SK-N-SH (cell line): Measurements from ENCODE around the gene SMARCA2. TPM values are rescaled to one million over a fixed set of nuclear protein-coding genes. Genes with fewer than 3 reads are reported as not detected.

Experiments
- CTCF ChIA-PET: fragments of 300-600, 350-600 bp; formaldehyde crosslinking; extraction: SDS; loops from one replicate; lab custom pipeline; 2021; lab: Yijun Ruan, JAX
- POLR2A ChIA-PET: fragments of 350-600 bp; sonication (Branson Sonifier 250); formaldehyde crosslinking; extraction: SDS; loops from one replicate; lab custom pipeline; 2020; ENCODE audit warnings: antibody characterized with exemption, inconsistent platforms; lab: Yijun Ruan, JAX
- DNase-seq: peaks from one replicate; pipeline ENCODE4 v3.0.0; 2012
- H2AFZ ChIP-seq: fragments of 200-600 bp; sonication (generic); 2 replicates; pipeline ENCODE4 v1.8.1; 2016; ENCODE audit warnings: antibody characterized with exemption, mild to moderate bottlenecking, low read depth
- H3F3A ChIP-seq: fragments of 200-600 bp; sonication (generic); replicated peaks from 2 replicates; pipeline ENCODE3; 2016; ENCODE audit warnings: antibody characterized with exemption, mild to moderate bottlenecking; ENCODE audit not compliant: insufficient read depth
- H3K27ac ChIP-seq, 2 experiments: fragments of 200-500 bp in 1 of 2; fragments of 200-600 bp in 1 of 2; sonication (Bioruptor generic) in 1 of 2; sonication (generic), shearing (Covaris generic) in 1 of 2; 2 replicates each; pipeline versions ENCODE4 v1.5.1 to v1.6.1; 2014 to 2016; ENCODE audit warnings: low read depth in 2 of 2, inconsistent platforms in 1 of 2, low read length in 1 of 2, mild to moderate bottlenecking in 1 of 2, mixed read lengths in 1 of 2
- H3K27me3 ChIP-seq: fragments of 200-600 bp; sonication (generic), shearing (Covaris generic); 2 replicates; pipeline ENCODE4 v1.6.1; 2016; ENCODE audit warnings: mixed run types; ENCODE audit not compliant: insufficient read depth
- H3K36me3 ChIP-seq, 2 experiments: fragments of 200-500 bp in 1 of 2; fragments of 200-600 bp in 1 of 2; sonication (Bioruptor generic) in 1 of 2; sonication (generic) in 1 of 2; replicated peaks in 1 of 2; 2 replicates each; pipeline versions ENCODE3 to v1.5.1; 2014 to 2016; ENCODE audit warnings: low read length in 1 of 2, mild to moderate bottlenecking in 1 of 2; ENCODE audit not compliant: insufficient read depth in 2 of 2, control insufficient read depth in 1 of 2
- H3K4me1 ChIP-seq, 2 experiments: fragments of 200-500 bp in 1 of 2; fragments of 200-600 bp in 1 of 2; sonication (Bioruptor generic) in 1 of 2; sonication (generic), shearing (Covaris generic) in 1 of 2; 2 replicates each; pipeline versions ENCODE4 v1.5.1 to v1.6.1; 2014 to 2016; ENCODE audit warnings: low read depth in 1 of 2, low read length in 1 of 2, mixed run types in 1 of 2; ENCODE audit not compliant: insufficient read depth in 2 of 2, control insufficient read depth in 1 of 2
- H3K4me2 ChIP-seq: fragments of 200-600 bp; sonication (generic), shearing (Covaris generic); 2 replicates; pipeline ENCODE4 v1.6.1; 2017; ENCODE audit warnings: mixed run types
- H3K4me3 ChIP-seq, 2 experiments: fragments of 200-500 bp in 1 of 2; fragments of 200-600 bp in 1 of 2; sonication (Bioruptor generic) in 1 of 2; sonication (generic), shearing (Covaris generic) in 1 of 2; 2 replicates each; pipeline versions ENCODE4 v1.5.1 to v1.8.1; 2014 to 2016; ENCODE audit warnings: low read depth in 2 of 2, inconsistent platforms in 1 of 2, low read length in 1 of 2, mild to moderate bottlenecking in 1 of 2, mixed read lengths in 1 of 2, moderate library complexity in 1 of 2
- H3K79me2 ChIP-seq: fragments of 200-600 bp; sonication (generic); 2 replicates; pipeline ENCODE4 v1.8.1; 2017; ENCODE audit warnings: mild to moderate bottlenecking; ENCODE audit not compliant: insufficient read depth
- H3K9ac ChIP-seq: fragments of 200-600 bp; sonication (generic); 2 replicates; pipeline ENCODE4 v1.6.1; 2017; ENCODE audit warnings: mixed run types
- H3K9me2 ChIP-seq: fragments of 200-600 bp; sonication (generic); 2 replicates; pipeline ENCODE4 v1.6.1; 2017; ENCODE audit warnings: mixed run types
- H3K9me3 ChIP-seq: fragments of 200-600 bp; sonication (generic); 2 replicates; pipeline ENCODE4 v1.6.1; 2017; ENCODE audit warnings: mixed run types, mild to moderate bottlenecking, moderate library complexity
- H4K20me1 ChIP-seq: fragments of 200-600 bp; sonication (generic); 2 replicates; pipeline ENCODE4 v1.6.1; 2017; ENCODE audit warnings: mild to moderate bottlenecking, mixed run types; ENCODE audit not compliant: insufficient read depth
- CHD2 ChIP-seq: fragments of 150-350 bp; IDR thresholded peaks from 2 replicates; pipeline ENCODE4 v1.6.1; 2018; ENCODE audit warnings: low read length; ENCODE audit not compliant: partially characterized antibody
- ELF1 ChIP-seq: IDR thresholded peaks from 2 replicates; pipeline ENCODE4 v1.4.0; 2012
- EP300 ChIP-seq, 2 experiments: IDR thresholded peaks; 2 replicates each; pipeline versions ENCODE4 v1.4.0 to v1.6.1; 2012; ENCODE audit warnings: borderline replicate concordance in 1 of 2, low read depth in 1 of 2, low read length in 1 of 2
- EZH2phosphoT487 ChIP-seq: fragments of 200-600 bp; sonication (generic); IDR thresholded peaks from 2 replicates; pipeline ENCODE4 v1.6.1; 2017; ENCODE audit warnings: low read depth, mixed run types, mild to moderate bottlenecking, antibody characterized with exemption, moderate library complexity, borderline replicate concordance
- FOSL2 ChIP-seq: IDR thresholded peaks from 2 replicates; pipeline ENCODE4 v1.4.0; 2012; ENCODE audit warnings: low read depth, mild to moderate bottlenecking, moderate library complexity, borderline replicate concordance
- FOXJ3 ChIP-seq: sonication (generic); formaldehyde crosslinking; IDR thresholded peaks from 2 replicates; pipeline ENCODE4 v1.5.1; 2020; ENCODE audit warnings: mild to moderate bottlenecking, missing genetic modification reagents
- GABPA ChIP-seq: IDR thresholded peaks from 2 replicates; pipeline ENCODE4 v1.4.0; 2012; ENCODE audit warnings: low read depth, mild to moderate bottlenecking
- GATA2 ChIP-seq: sonication (generic); formaldehyde crosslinking; IDR thresholded peaks from 2 replicates; pipeline ENCODE4 v1.5.0; 2020; ENCODE audit warnings: mild to moderate bottlenecking, missing genetic modification reagents
- JUND ChIP-seq: IDR thresholded peaks from 2 replicates; pipeline ENCODE4 v1.4.0; 2012
- MEF2A ChIP-seq: IDR thresholded peaks from 2 replicates; pipeline ENCODE4 v1.4.0; 2012; ENCODE audit warnings: low read depth, borderline replicate concordance
- MXI1 ChIP-seq: IDR thresholded peaks from 2 replicates; pipeline ENCODE4 v1.6.1; 2012; ENCODE audit warnings: mild to moderate bottlenecking, low read depth, low read length, improper control_type of control experiment
- NFIC ChIP-seq: IDR thresholded peaks from 2 replicates; pipeline ENCODE4 v1.4.0; 2012; ENCODE audit warnings: borderline replicate concordance
- NRF1 ChIP-seq: IDR thresholded peaks from 2 replicates; pipeline ENCODE4 v1.6.1; 2012; ENCODE audit warnings: low read depth, mild to moderate bottlenecking, low read length
- POLR2AphosphoS5 ChIP-seq: IDR thresholded peaks from 2 replicates; pipeline ENCODE4 v1.6.1; 2012; ENCODE audit warnings: low read depth, low read length
- RAD21 ChIP-seq: IDR thresholded peaks from 2 replicates; pipeline ENCODE4 v1.6.1; 2012; ENCODE audit warnings: mild to moderate bottlenecking, low read length
- RCOR1 ChIP-seq: fragments of 150-350 bp; IDR thresholded peaks from 2 replicates; pipeline ENCODE4 v1.6.1; 2017; ENCODE audit warnings: antibody characterized with exemption, low read length
- SIN3A ChIP-seq: IDR thresholded peaks from 2 replicates; pipeline ENCODE4 v1.6.1; 2012; ENCODE audit warnings: low read depth, mild to moderate bottlenecking, low read length, moderate library complexity, borderline replicate concordance
- SMC3 ChIP-seq: IDR thresholded peaks from 2 replicates; pipeline ENCODE4 v1.6.1; 2012; ENCODE audit warnings: low read depth, low read length, improper control_type of control experiment
- WGBS: methylation state at CpG from one replicate; pipeline ENCODE4 v1.1.6; 2017; ENCODE audit warnings: low lambda C conversion rate; 5-methylcytosine and 5-hydroxymethylcytosine counted together
- polyA plus RNA-seq, 3 experiments: library from polyadenylated mRNA; depleted of rRNA; stranded (reverse); fragments of >200 nt; gene quantifications; 2 replicates each; pipeline ENCODE4 v1.2.3, GENCODE V29; 2012
- TF ChIP-seq, protein P1 (sequence below): IDR thresholded peaks from 2 replicates; pipeline ENCODE4 v1.4.0; 2012; ENCODE audit warnings: low read depth, borderline replicate concordance
- TF ChIP-seq, protein P2 (sequence below): IDR thresholded peaks from 2 replicates; pipeline ENCODE4; 2012

Gene SMARCA2
- polyA plus RNA-seq, 1 of the 3 experiments (the other 2 are of a cell fraction), result 17.4 TPM

DNA sequence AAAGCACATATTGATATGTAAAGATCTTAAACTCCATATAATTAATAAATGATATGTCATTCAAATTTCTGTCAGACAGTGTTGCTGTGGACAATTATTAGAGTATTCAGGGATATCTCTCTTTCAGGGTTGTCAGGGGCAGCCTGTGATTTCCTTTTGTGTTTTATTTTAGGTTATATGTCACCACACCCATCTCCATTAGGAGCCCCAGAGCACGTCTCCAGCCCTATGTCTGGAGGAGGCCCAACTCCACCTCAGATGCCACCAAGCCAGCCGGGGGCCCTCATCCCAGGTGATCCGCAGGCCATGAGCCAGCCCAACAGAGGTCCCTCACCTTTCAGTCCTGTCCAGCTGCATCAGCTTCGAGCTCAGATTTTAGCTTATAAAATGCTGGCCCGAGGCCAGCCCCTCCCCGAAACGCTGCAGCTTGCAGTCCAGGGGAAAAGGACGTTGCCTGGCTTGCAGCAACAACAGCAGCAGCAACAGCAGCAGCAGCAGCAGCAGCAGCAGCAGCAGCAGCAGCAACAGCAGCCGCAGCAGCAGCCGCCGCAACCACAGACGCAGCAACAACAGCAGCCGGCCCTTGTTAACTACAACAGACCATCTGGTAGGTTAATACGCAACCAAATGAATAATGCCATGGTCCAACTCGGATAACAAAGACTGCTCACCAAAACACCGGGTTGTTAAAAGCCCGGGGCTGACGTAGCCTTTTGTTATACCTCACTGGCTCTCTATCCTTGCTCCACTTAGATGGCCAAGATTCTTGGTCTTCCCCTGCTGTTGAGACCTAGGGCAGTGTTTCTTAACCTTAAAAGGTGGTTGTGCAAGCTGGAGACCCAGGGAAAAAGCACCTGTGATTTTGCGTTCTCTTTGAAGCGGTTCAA is 24.4 kb downstream of the SMARCA2 start:
- no peak for DNase-seq
- no peak overlapping the region for H3K27ac ChIP-seq
- TF ChIP-seq POLR2AphosphoS5 (no peak), MXI1 (no peak)
- H3K9me3 ChIP-seq, result no peaks in the 10 kb centered on the region
- whole genome bisulfite sequencing, result 88% methylated on average over 20 of the region's 20 CpGs
- ChIA-PET POLR2A (no interaction called here), CTCF (interaction anchor here (1.2 kb wide), 1 partner anchor 77 kb away, joined by 3 read pairs; no protein-coding TSS in a partner anchor)
- H3K27me3 ChIP-seq, result no peaks in the 10 kb centered on the region
- no peak overlapping the region for H3K4me3 ChIP-seq
- peaks cover 25 to 27% of the 10 kb centered on the region in 2 experiments for H3K36me3 ChIP-seq
- H3K4me1 ChIP-seq, result no peaks in the 10 kb centered on the region
- no peaks in the 10 kb centered on the region for H3K9me2 ChIP-seq
- no peak overlapping the region for H2AFZ ChIP-seq
- H4K20me1 ChIP-seq, result no peaks in the 10 kb centered on the region
- H3K9ac ChIP-seq, result no peak overlapping the region
- no peaks in the 10 kb centered on the region for H3F3A ChIP-seq
- H3K4me2 ChIP-seq, result no peak overlapping the region
- H3K79me2 ChIP-seq, result no peaks in the 10 kb centered on the region; the same call in 1 of the 2 replicates

DNA sequence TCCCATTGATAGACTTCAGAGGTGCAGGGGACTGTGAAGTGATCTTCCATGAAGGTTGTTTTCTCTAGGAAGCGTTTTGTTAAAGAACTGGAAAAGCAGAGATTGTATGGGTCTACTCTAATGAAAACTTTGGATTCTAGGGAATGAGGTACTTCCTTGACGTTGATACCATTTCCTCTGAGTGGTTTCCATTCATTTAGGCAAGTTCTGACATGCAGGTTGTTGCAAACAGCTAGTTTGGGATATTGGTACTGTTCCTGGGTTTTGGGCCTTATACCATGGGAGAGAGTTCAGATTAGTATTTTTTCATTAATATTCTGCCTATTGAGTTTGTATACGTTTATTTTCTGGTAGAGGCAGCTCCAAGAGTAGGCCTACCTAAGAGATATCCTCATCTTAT is 25.7 kb downstream of the SMARCA2 start:
- Histone ChIP-seq H2AFZ (no peak overlapping the region), H3F3A (no peaks in the 10 kb centered on the region), H3K4me3 (no peak overlapping the region)
- no peak for TF ChIP-seq ELF1
- no peak for TF ChIP-seq GATA2 (CRISPR knock-in tag)
- no peak for TF ChIP-seq NRF1
- no peak for TF ChIP-seq GABPA
- no peak for TF ChIP-seq RAD21
- TF ChIP-seq POLR2AphosphoS5, result no peak
- TF ChIP-seq SIN3A, result no peak
- no peak for TF ChIP-seq EP300 (IDR thresholded peaks at IDR 0.05; ENCODE audit: borderline replicate concordance in 1 of 2, low read depth in 1 of 2, low read length in 1 of 2)
- TF ChIP-seq, all 33 proteins: peak for 0
- no peak overlapping the region for H3K9ac ChIP-seq
- no peaks in the 10 kb centered on the region for H3K27me3 ChIP-seq
- peaks cover 24 to 25% of the 10 kb centered on the region in 2 experiments for H3K36me3 ChIP-seq
- 93% methylated on average over 3 of the region's 3 CpGs for WGBS
- H3K27ac ChIP-seq, result no peak overlapping the region
- no peaks in the 10 kb centered on the region for H4K20me1 ChIP-seq
- no peaks in the 10 kb centered on the region for H3K9me2 ChIP-seq
- no peaks in the 10 kb centered on the region; the same call in 1 of the 2 replicates for H3K79me2 ChIP-seq
- H3K9me3 ChIP-seq, result no peaks in the 10 kb centered on the region
- POLR2A ChIA-PET, result no interaction called here
- CTCF ChIA-PET, result no interaction called here
- H3K4me1 ChIP-seq, result no peaks in the 10 kb centered on the region
- no peak for DNase-seq
- H3K4me2 ChIP-seq, result no peak overlapping the region

DNA sequence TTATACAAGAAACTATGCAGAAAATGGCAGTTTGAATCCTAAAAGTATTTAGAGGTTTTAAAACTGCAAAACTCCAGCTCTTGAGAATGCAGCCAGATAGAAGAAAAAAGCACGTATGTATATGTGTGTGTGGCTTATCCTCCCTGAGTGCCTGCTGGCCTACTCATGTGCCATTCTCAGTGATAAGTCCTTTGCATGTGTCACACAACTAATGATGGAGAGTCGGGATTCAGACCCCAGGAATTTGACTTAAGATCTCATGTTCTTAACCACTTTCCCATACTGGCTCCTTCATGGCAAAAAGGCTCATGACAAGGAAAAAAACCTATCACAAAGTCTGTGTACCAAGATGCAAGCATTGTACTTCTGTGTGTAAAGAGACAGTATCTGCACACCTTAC is 26.6 kb downstream of the SMARCA2 start:
- Histone ChIP-seq H3K27ac (no peak overlapping the region), H3K4me2 (no peak overlapping the region), H3K27me3 (no peaks in the 10 kb centered on the region), H4K20me1 (no peaks in the 10 kb centered on the region), H3K9me3 (no peaks in the 10 kb centered on the region), H3K9me2 (no peaks in the 10 kb centered on the region), H3F3A (no peaks in the 10 kb centered on the region), H3K9ac (no peak overlapping the region), H2AFZ (no peak overlapping the region), H3K4me1 (no peaks in the 10 kb centered on the region), H3K79me2 (no peaks in the 10 kb centered on the region; the same call in 1 of the 2 replicates), H3K36me3 (peaks cover 25 to 27% of the 10 kb centered on the region in 2 experiments), H3K4me3 (no peak overlapping the region)
- ChIA-PET CTCF (interaction anchor here (1.2 kb wide), 1 partner anchor 10 kb away, joined by 3 read pairs; no protein-coding TSS in a partner anchor), POLR2A (no interaction called here)
- TF ChIP-seq RCOR1, result no peak
- no peak for TF ChIP-seq MXI1
- no peak for TF ChIP-seq POLR2AphosphoS5
- no peak for TF ChIP-seq SMC3
- no peak for TF ChIP-seq NFIC
- no peak for TF ChIP-seq GABPA
- TF ChIP-seq MEF2A, result no peak
- no peak for TF ChIP-seq CHD2
- no peak for TF ChIP-seq JUND
- TF ChIP-seq RAD21, result no peak
- TF ChIP-seq, protein P1, sequence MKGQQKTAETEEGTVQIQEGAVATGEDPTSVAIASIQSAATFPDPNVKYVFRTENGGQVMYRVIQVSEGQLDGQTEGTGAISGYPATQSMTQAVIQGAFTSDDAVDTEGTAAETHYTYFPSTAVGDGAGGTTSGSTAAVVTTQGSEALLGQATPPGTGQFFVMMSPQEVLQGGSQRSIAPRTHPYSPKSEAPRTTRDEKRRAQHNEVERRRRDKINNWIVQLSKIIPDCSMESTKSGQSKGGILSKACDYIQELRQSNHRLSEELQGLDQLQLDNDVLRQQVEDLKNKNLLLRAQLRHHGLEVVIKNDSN, result no peak
- TF ChIP-seq GATA2 (CRISPR knock-in tag), result no peak
- TF ChIP-seq FOSL2, result no peak
- TF ChIP-seq FOXJ3 (CRISPR knock-in tag), result no peak
- no peak for TF ChIP-seq NRF1
- TF ChIP-seq EZH2phosphoT487, result no peak
- TF ChIP-seq, protein P2, sequence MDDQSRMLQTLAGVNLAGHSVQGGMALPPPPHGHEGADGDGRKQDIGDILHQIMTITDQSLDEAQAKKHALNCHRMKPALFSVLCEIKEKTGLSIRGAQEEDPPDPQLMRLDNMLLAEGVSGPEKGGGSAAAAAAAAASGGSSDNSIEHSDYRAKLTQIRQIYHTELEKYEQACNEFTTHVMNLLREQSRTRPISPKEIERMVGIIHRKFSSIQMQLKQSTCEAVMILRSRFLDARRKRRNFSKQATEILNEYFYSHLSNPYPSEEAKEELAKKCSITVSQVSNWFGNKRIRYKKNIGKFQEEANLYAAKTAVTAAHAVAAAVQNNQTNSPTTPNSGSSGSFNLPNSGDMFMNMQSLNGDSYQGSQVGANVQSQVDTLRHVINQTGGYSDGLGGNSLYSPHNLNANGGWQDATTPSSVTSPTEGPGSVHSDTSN, result no peak
- no peak for DNase-seq
- WGBS, result 92% methylated on average over 2 of the region's 2 CpGs
